22Rv1 (cell line): ENCODE results near the gene UBE2D4.

Experiments used
- CTCF ChIP-seq: fragments of 450-650 bp; IDR thresholded peaks from 2 replicates; pipeline ENCODE4 v1.5.1; 2017; ENCODE audit warnings: mild to moderate bottlenecking
- ZFX ChIP-seq: fragments of 450-650 bp; IDR thresholded peaks from 2 replicates; pipeline ENCODE4 v1.6.1; 2017; ENCODE audit warnings: antibody characterized with exemption, borderline replicate concordance

GRCh38 chr7:43876976-43877745 is 49.1 kb upstream of the UBE2D4 start:
- no peak for TF ChIP-seq CTCF
- TF ChIP-seq ZFX: no peak
